DOHH2 (cell line): ENCODE measurements around the gene GNAT3.

ENCODE experiments used
- H3F3A ChIP-seq: fragments of 200-600 bp; sonication (generic), shearing (Covaris generic); 2 replicates; pipeline ENCODE4 v1.6.0; 2016; ENCODE audit warnings: antibody characterized with exemption, mild to moderate bottlenecking; ENCODE audit not compliant: control insufficient read depth, insufficient read depth
- H3K27ac ChIP-seq: fragments of 200-600 bp; sonication (generic); 2 replicates; pipeline ENCODE4 v1.5.1; 2014; ENCODE audit warnings: low read depth, mild to moderate bottlenecking, low read length, moderate library complexity
- H3K27me3 ChIP-seq: fragments of 200-600 bp; sonication (generic); 2 replicates; pipeline ENCODE4 v1.6.1; 2014; ENCODE audit warnings: mild to moderate bottlenecking, low read length, mixed read lengths; ENCODE audit not compliant: control insufficient read depth
- H3K36me3 ChIP-seq: fragments of 200-600 bp; sonication (generic); 2 replicates; pipeline ENCODE4 v1.6.1; 2014; ENCODE audit warnings: mild to moderate bottlenecking, low read length, moderate library complexity, mixed read lengths; ENCODE audit not compliant: control insufficient read depth
- H3K4me1 ChIP-seq: fragments of 200-600 bp; sonication (generic); 2 replicates; pipeline ENCODE4 v1.6.1; 2014; ENCODE audit warnings: mild to moderate bottlenecking, low read length, mixed read lengths; ENCODE audit not compliant: control insufficient read depth
- H3K4me2 ChIP-seq: fragments of 200-600 bp; sonication (generic); 2 replicates; pipeline ENCODE4 v1.6.0; 2014; ENCODE audit warnings: mild to moderate bottlenecking, low read length, moderate library complexity
- H3K4me3 ChIP-seq: fragments of 200-600 bp; sonication (generic); 2 replicates; pipeline ENCODE4 v1.5.1; 2014; ENCODE audit warnings: mild to moderate bottlenecking, low read length, mixed read lengths
- H3K79me2 ChIP-seq: fragments of 200-600 bp; sonication (generic); 2 replicates; pipeline ENCODE4 v1.6.1; 2014; ENCODE audit warnings: mild to moderate bottlenecking, low read length, mixed read lengths; ENCODE audit not compliant: control insufficient read depth
- H3K9me2 ChIP-seq: fragments of 200-600 bp; sonication (generic); replicated peaks from 2 replicates; pipeline ENCODE4 v1.6.1; 2014; ENCODE audit warnings: mild to moderate bottlenecking, low read length, mixed read lengths; ENCODE audit not compliant: control insufficient read depth
- H3K9me3 ChIP-seq: fragments of 200-600 bp; sonication (generic); 2 replicates; pipeline ENCODE4 v1.6.1; 2014; ENCODE audit warnings: antibody characterized with exemption, low read length, mixed read lengths; ENCODE audit not compliant: control insufficient read depth, insufficient read depth
- H4K20me1 ChIP-seq: fragments of 200-600 bp; sonication (generic); 2 replicates; pipeline ENCODE4 v1.6.0; 2014; ENCODE audit warnings: low read depth, mild to moderate bottlenecking, antibody characterized with exemption, low read length, moderate library complexity; ENCODE audit not compliant: control insufficient read depth, insufficient read depth
- EZH2phosphoT487 ChIP-seq: fragments of 200-600 bp; sonication (generic); IDR thresholded peaks from 2 replicates; pipeline ENCODE4 v1.6.1; 2017; ENCODE audit warnings: borderline replicate concordance, mild to moderate bottlenecking, antibody characterized with exemption, low read length, moderate library complexity, mixed read lengths
- TF ChIP-seq, protein P1 (sequence below): fragments of 200-600 bp; sonication (generic); IDR thresholded peaks from one replicate; pipeline ENCODE4 v1.5.1; 2014; ENCODE audit warnings: antibody characterized with exemption, mild to moderate bottlenecking, low read depth, low read length; ENCODE audit not compliant: poor library complexity, severe bottlenecking

Gene GNAT3

DNA sequence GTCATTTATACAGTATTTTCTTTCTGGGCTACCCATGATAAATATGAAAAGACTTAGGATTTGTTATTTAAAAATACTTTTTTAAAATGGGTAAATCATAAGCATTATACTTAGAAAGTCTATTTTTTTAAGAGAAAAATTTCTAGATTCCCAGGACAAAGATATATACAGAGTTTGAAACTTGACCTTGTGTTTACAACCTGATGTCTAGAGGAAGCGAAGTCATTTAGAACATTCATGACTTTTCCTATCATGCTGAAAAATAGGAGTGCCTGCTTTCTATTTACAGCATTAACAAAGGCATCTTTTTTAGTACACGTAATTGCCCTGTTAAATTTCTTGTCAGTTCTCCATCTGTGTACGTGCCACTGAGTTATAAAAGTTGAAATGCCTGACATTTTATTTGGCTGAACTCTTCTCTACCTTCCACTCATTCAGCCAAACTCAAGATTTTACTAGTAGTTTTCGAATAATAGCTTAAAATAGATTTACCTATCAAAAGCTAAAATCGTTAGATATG, 23.0 kb downstream of the GNAT3 start:
- Histone ChIP-seq H3K27ac (no peak overlapping the region), H3K9me3 (no peaks in the 10 kb centered on the region), H3K4me1 (no peaks in the 10 kb centered on the region), H3K4me2 (no peak overlapping the region), H3K4me3 (no peak overlapping the region), H3K27me3 (no peaks in the 10 kb centered on the region), H3K9me2 (no peaks in the 10 kb centered on the region), H4K20me1 (no peaks in the 10 kb centered on the region), H3F3A (no peaks in the 10 kb centered on the region), H3K79me2 (no peaks in the 10 kb centered on the region), H3K36me3 (no peaks in the 10 kb centered on the region)
- no peak for TF ChIP-seq EZH2phosphoT487
- TF ChIP-seq, protein P1, sequence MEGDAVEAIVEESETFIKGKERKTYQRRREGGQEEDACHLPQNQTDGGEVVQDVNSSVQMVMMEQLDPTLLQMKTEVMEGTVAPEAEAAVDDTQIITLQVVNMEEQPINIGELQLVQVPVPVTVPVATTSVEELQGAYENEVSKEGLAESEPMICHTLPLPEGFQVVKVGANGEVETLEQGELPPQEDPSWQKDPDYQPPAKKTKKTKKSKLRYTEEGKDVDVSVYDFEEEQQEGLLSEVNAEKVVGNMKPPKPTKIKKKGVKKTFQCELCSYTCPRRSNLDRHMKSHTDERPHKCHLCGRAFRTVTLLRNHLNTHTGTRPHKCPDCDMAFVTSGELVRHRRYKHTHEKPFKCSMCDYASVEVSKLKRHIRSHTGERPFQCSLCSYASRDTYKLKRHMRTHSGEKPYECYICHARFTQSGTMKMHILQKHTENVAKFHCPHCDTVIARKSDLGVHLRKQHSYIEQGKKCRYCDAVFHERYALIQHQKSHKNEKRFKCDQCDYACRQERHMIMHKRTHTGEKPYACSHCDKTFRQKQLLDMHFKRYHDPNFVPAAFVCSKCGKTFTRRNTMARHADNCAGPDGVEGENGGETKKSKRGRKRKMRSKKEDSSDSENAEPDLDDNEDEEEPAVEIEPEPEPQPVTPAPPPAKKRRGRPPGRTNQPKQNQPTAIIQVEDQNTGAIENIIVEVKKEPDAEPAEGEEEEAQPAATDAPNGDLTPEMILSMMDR: no peak

DNA sequence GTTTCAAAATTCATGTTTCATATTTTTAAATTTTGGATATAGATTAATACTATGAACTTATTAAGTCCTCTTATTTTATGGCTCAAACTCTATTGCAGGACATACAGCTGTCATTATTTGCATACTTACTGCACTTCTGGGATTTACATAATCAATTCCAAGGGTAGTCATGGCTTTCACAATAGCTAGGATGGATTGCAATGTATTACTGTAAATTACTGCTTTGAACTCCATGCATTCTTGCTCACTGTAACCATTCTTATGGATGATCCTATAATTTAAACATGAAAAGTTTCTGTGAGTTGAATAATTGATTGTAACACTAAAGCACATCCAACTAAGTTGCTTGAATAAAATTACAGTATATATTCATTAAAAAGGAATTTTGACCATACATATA, 23.5 kb downstream of the GNAT3 start:
- H3F3A ChIP-seq: no peaks in the 10 kb centered on the region
- H3K79me2 ChIP-seq: no peaks in the 10 kb centered on the region
- TF ChIP-seq, protein P1: no peak
- TF ChIP-seq EZH2phosphoT487: no peak
- H3K27ac ChIP-seq: no peak overlapping the region
- H3K4me3 ChIP-seq: no peak overlapping the region
- H3K4me2 ChIP-seq: no peak overlapping the region
- H3K4me1 ChIP-seq: no peaks in the 10 kb centered on the region
- H3K9me2 ChIP-seq: no peaks in the 10 kb centered on the region
- H3K27me3 ChIP-seq: no peaks in the 10 kb centered on the region
- no peaks in the 10 kb centered on the region for H3K36me3 ChIP-seq
- no peaks in the 10 kb centered on the region for H4K20me1 ChIP-seq
- H3K9me3 ChIP-seq: no peaks in the 10 kb centered on the region

DNA sequence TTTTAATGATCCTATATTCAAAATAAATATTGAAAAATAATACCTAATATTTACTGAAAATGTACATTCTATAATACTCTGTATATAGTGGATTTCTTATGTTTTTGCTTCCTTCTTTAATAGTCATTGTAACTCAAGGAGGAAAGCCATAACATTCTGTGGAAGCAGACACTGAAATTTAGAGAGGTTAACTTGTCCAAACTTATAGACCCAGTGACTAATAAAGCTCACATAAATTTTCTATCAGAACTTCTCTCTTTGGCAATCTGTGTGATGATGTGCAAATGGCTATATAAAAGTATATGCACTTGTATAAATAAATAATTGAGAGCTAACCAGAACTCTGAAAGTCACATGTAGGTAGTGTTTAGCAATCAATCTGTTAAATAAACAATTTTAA, 26.1 kb downstream of the GNAT3 start:
- no peaks in the 10 kb centered on the region for H3K9me3 ChIP-seq
- no peak overlapping the region for H3K4me3 ChIP-seq
- no peak overlapping the region for H3K27ac ChIP-seq
- H3K79me2 ChIP-seq: no peaks in the 10 kb centered on the region
- H3K36me3 ChIP-seq: no peaks in the 10 kb centered on the region
- H3K4me1 ChIP-seq: no peaks in the 10 kb centered on the region
- no peaks in the 10 kb centered on the region for H4K20me1 ChIP-seq
- H3F3A ChIP-seq: no peaks in the 10 kb centered on the region
- no peak for TF ChIP-seq EZH2phosphoT487
- TF ChIP-seq, protein P1: no peak
- H3K9me2 ChIP-seq: no peaks in the 10 kb centered on the region
- no peaks in the 10 kb centered on the region for H3K27me3 ChIP-seq
- H3K4me2 ChIP-seq: no peak overlapping the region
